OCI-LY3 (cell line): ENCODE data around the gene SDK2.

ENCODE experiments used
- CTCF ChIP-seq: fragments of 200-600, 300-600 bp; sonication (generic); IDR thresholded peaks from 2 replicates; pipeline ENCODE4 v1.5.1; 2014; ENCODE audit warnings: antibody characterized with exemption, low read length, low read depth
- EZH2phosphoT487 ChIP-seq: fragments of 200-600 bp; shearing (Covaris generic); IDR thresholded peaks from 2 replicates; pipeline ENCODE4 v1.6.1; 2018; ENCODE audit warnings: antibody characterized with exemption, mixed run types, low read depth

- TF ChIP-seq CTCF (no peak), EZH2phosphoT487 (no peak)
Measured at GRCh38 chr17:73632513-73632912, 11.7 kb downstream of the SDK2 start.
